Breast epithelium (tissue), 4 donors: ENCODE data around the gene PRICKLE3. TPM values are rescaled to one million over a fixed set of nuclear protein-coding genes. Genes with fewer than 3 reads are reported as not detected.
A peak's percentile ranks its signal among the peaks of the same experiment; 100 is the strongest.

Experiments
- DNase-seq, 2 donors: peaks; one replicate each; pipeline ENCODE4 v3.0.0-alpha.2; 2019; ENCODE audit warnings: low spot score in 2 of 2
- H3K27ac ChIP-seq, 2 donors: fragments of 200-600 bp; sonication (generic) in 1 of 2; one replicate each; pipeline ENCODE4 v1.5.1; 2016 to 2019; ENCODE audit warnings: mild to moderate bottlenecking in 1 of 2
- H3K27me3 ChIP-seq, 2 donors: fragments of 200-600 bp; sonication (generic) in 1 of 2; one replicate each; pipeline versions ENCODE4 v1.5.1 to v1.6.0; 2017 to 2019; ENCODE audit warnings: control low read depth in 1 of 2, mild to moderate bottlenecking in 1 of 2
- H3K36me3 ChIP-seq: fragments of 200-600 bp; one replicate; pipeline ENCODE4 v1.5.1; 2019
- H3K4me1 ChIP-seq, 2 donors: fragments of 200-600 bp; sonication (generic); one replicate each; pipeline ENCODE4 v1.5.1; 2016 to 2019; ENCODE audit warnings: control low read depth in 1 of 2
- H3K4me3 ChIP-seq, 3 donors: fragments of 200-600 bp; sonication (generic); 1 replicate in 2 of 3; 2 replicates in 1 of 3; pipeline ENCODE4 v1.5.1; 2016 to 2019; ENCODE audit warnings: mild to moderate bottlenecking in 3 of 3, moderate library complexity in 2 of 3
- H3K9me3 ChIP-seq, 2 donors: fragments of 200-600 bp; sonication (generic) in 1 of 2; one replicate each; pipeline ENCODE4 v1.5.1; 2016 to 2019; ENCODE audit warnings: control low read depth in 1 of 2
- CTCF ChIP-seq, 3 donors: fragments of 450-650 bp; IDR thresholded peaks; one replicate each; pipeline ENCODE4 v1.5.1; 2016 to 2017; ENCODE audit warnings: antibody characterized with exemption in 3 of 3, mild to moderate bottlenecking in 3 of 3, moderate library complexity in 3 of 3
- POLR2A ChIP-seq: fragments of 450-650 bp; IDR thresholded peaks from one replicate; pipeline ENCODE4 v1.6.1; 2016; ENCODE audit warnings: antibody characterized with exemption, mild to moderate bottlenecking, moderate library complexity
- POLR2AphosphoS5 ChIP-seq, 3 donors: sonication (generic); formaldehyde crosslinking; IDR thresholded peaks; one replicate each; pipeline ENCODE4 v1.6.1; 2017; ENCODE audit warnings: antibody characterized with exemption in 3 of 3
- intact Hi-C: fragments of 100-400 bp; cut with DNase I; formaldehyde crosslinking; loops from one replicate; pipeline ENCODE4 v1.15.1; 2023; ENCODE audit warnings: low total_unique reads
- total RNA-seq, 3 donors: library from RNA; depleted of rRNA; stranded (reverse); fragments of >200 nt; gene quantifications; one replicate each; pipeline ENCODE4 v1.1.0, GENCODE V29; 2016

The PRICKLE3 gene
- total RNA-seq, 3 donors from 2014 or later, result 13.3 to 14.4 (median 14.0) TPM

- Histone ChIP-seq H3K27me3 (peaks cover 0 to 3% of the 10 kb centered on the region in 2 donors), H3K4me3 (peak overlapping the region in 1 of 3 donors; percentile 32), H3K36me3 (no peaks in the 10 kb centered on the region), H3K9me3 (no peaks in the 10 kb centered on the region), H3K4me1 (no peaks in the 10 kb centered on the region), H3K27ac (peak overlapping the region in 1 of 2 donors; percentile 91)
- DNase-seq, result no peak
- TF ChIP-seq POLR2AphosphoS5 (IDR thresholded peaks at IDR 0.05), result no peak
- TF ChIP-seq CTCF (IDR thresholded peaks at IDR 0.05), result no peak
- no peak for TF ChIP-seq POLR2A
- intact Hi-C loops, result loop anchor here (2.0 kb wide), 1 partner anchor 81 kb away; no protein-coding TSS in a partner anchor
Measured at GRCh38 chrX:49189606-49190005, 3.4 kb upstream of the PRICKLE3 start.

GRCh38 chrX:49188468-49189076 lies 2.4 kb upstream of the PRICKLE3 start:
- H3K4me3 ChIP-seq, result no peak overlapping the region
- H3K9me3 ChIP-seq, result no peaks in the 10 kb centered on the region
- no peaks in the 10 kb centered on the region for H3K4me1 ChIP-seq
- TF ChIP-seq CTCF (IDR thresholded peaks at IDR 0.05) (no peak), POLR2AphosphoS5 (IDR thresholded peaks at IDR 0.05) (no peak), POLR2A (no peak)
- H3K27me3 ChIP-seq, result peaks cover 0 to 5% of the 10 kb centered on the region in 2 donors
- peak overlapping the region in 1 of 2 donors; percentile 12 for H3K27ac ChIP-seq
- DNase-seq, result no peak
- intact Hi-C loops, result no loop called here
- H3K36me3 ChIP-seq, result no peaks in the 10 kb centered on the region

- DNase-seq, result no peak
- Histone ChIP-seq H3K27ac (peak overlapping the region; percentile 78 to 92), H3K27me3 (peaks cover 0 to 11% of the 10 kb centered on the region in 2 donors), H3K4me1 (no peaks in the 10 kb centered on the region), H3K9me3 (no peaks in the 10 kb centered on the region), H3K4me3 (no peak overlapping the region), H3K36me3 (no peaks in the 10 kb centered on the region)
- no peak for TF ChIP-seq POLR2A
- TF ChIP-seq POLR2AphosphoS5 (IDR thresholded peaks at IDR 0.05), result no peak
- no peak for TF ChIP-seq CTCF (IDR thresholded peaks at IDR 0.05)
- intact Hi-C loops, result no loop called here
Measured at GRCh38 chrX:49187526-49187925, 1.4 kb upstream of the PRICKLE3 start.

- Histone ChIP-seq H3K4me3 (no peak overlapping the region), H3K27me3 (peaks cover 0 to 11% of the 10 kb centered on the region in 2 donors), H3K9me3 (no peaks in the 10 kb centered on the region), H3K4me1 (no peaks in the 10 kb centered on the region), H3K36me3 (no peaks in the 10 kb centered on the region), H3K27ac (peak overlapping the region; percentile 78 to 92)
- no peak for DNase-seq
- intact Hi-C loops, result no loop called here
- TF ChIP-seq POLR2A, result no peak
- TF ChIP-seq CTCF (IDR thresholded peaks at IDR 0.05), result no peak
- no peak for TF ChIP-seq POLR2AphosphoS5 (IDR thresholded peaks at IDR 0.05)
Measured at GRCh38 chrX:49187028-49187394, 838 bp upstream of the PRICKLE3 start.
